Measurements from ENCODE around the gene RABGGTB. TPM values are rescaled to one million over a fixed set of nuclear protein-coding genes. Genes with fewer than 3 reads are reported as not detected.
"Not testable (repeated sequence)": the region's sequence is repeated elsewhere in the genome, so short reads cannot be mapped to it uniquely, and the experiment has no call there.

RABGGTB gene
- total and polyA plus RNA-seq, 4 donors: 60.7 to 99.9 (median 68.1) TPM

GRCh38 chr1:75770761-75771160 is 15.3 kb upstream of the RABGGTB start:
- no peaks in the 10 kb centered on the region for H3K9me3 ChIP-seq (ENCODE audit: control insufficient read depth in 4 of 4, insufficient read depth in 3 of 4, low read length in 3 of 4)
- no peaks in the 10 kb centered on the region for H3K36me3 ChIP-seq (ENCODE audit: control insufficient read depth in 4 of 4, insufficient read depth in 4 of 4, low read length in 4 of 4)
- no peak overlapping the region for H3K4me3 ChIP-seq
- H3K9ac ChIP-seq (ENCODE audit: insufficient read depth in 1 of 2, low read length in 2 of 2): no peak overlapping the region
- no peak for TF ChIP-seq CTCF (IDR thresholded peaks at IDR 0.05; ENCODE audit: control extremely low read depth, extremely low read depth)
- H3K27ac ChIP-seq (ENCODE audit: low read depth in 1 of 2, low read length in 1 of 2): no peak overlapping the region
- ATAC-seq (ENCODE audit: insufficient read depth, low FRiP score): no peak
- H3K4me1 ChIP-seq (ENCODE audit: control insufficient read depth in 5 of 5, insufficient read depth in 5 of 5, low read length in 5 of 5): no peaks in the 10 kb centered on the region
- H3K27me3 ChIP-seq (ENCODE audit: control insufficient read depth in 3 of 3, insufficient read depth in 3 of 3, low read length in 2 of 3): no peaks in the 10 kb centered on the region
- 65 to 76% methylated on average over 1 of the region's 1 CpG for WGBS, 2 donors
- no peak for DNase-seq

GRCh38 chr1:75771978-75772377 is 14.1 kb upstream of the RABGGTB start:
- no peak for ATAC-seq (ENCODE audit: insufficient read depth, low FRiP score)
- no peaks in the 10 kb centered on the region for H3K4me1 ChIP-seq (ENCODE audit: control insufficient read depth in 5 of 5, insufficient read depth in 5 of 5, low read length in 5 of 5)
- H3K27me3 ChIP-seq (ENCODE audit: control insufficient read depth in 3 of 3, insufficient read depth in 3 of 3, low read length in 2 of 3): no peaks in the 10 kb centered on the region
- H3K36me3 ChIP-seq (ENCODE audit: control insufficient read depth in 4 of 4, insufficient read depth in 4 of 4, low read length in 4 of 4): no peaks in the 10 kb centered on the region
- no peak for DNase-seq
- no peak overlapping the region for H3K9ac ChIP-seq (ENCODE audit: insufficient read depth in 1 of 2, low read length in 2 of 2)
- H3K27ac ChIP-seq (ENCODE audit: low read depth in 1 of 2, low read length in 1 of 2): no peak overlapping the region
- no peak overlapping the region for H3K4me3 ChIP-seq
- TF ChIP-seq CTCF (IDR thresholded peaks at IDR 0.05; ENCODE audit: control extremely low read depth, extremely low read depth): no peak
- peaks cover 0 to 2% (median 0%) of the 10 kb centered on the region in 4 donors for H3K9me3 ChIP-seq (ENCODE audit: control insufficient read depth in 4 of 4, insufficient read depth in 3 of 4, low read length in 3 of 4)
- WGBS, 2 donors: 82 to 83% methylated on average over 3 of the region's 3 CpGs

GRCh38 chr1:75777812-75778211 is 8.2 kb upstream of the RABGGTB start:
- not testable (repeated sequence) for ATAC-seq (ENCODE audit: insufficient read depth, low FRiP score); DNase-seq; H3K4me3 ChIP-seq

GRCh38 chr1:75778694-75779093 is 7.4 kb upstream of the RABGGTB start:
- not testable (repeated sequence) for H3K4me3 ChIP-seq
- WGBS, 2 donors: 93 to 94% methylated on average over 5 of the region's 5 CpGs

More at GRCh38 chr1:75777812-75778211, 8.2 kb upstream of the RABGGTB start:
- 84 to 85% methylated on average over 4 of the region's 4 CpGs for WGBS, 2 donors
- not testable (repeated sequence) for H3K36me3 ChIP-seq (ENCODE audit: control insufficient read depth in 4 of 4, insufficient read depth in 4 of 4, low read length in 4 of 4); H3K27ac ChIP-seq (ENCODE audit: low read depth in 1 of 2, low read length in 1 of 2); H3K27me3 ChIP-seq (ENCODE audit: control insufficient read depth in 3 of 3, insufficient read depth in 3 of 3, low read length in 2 of 3); H3K9ac ChIP-seq (ENCODE audit: insufficient read depth in 1 of 2, low read length in 2 of 2); H3K4me1 ChIP-seq (ENCODE audit: control insufficient read depth in 5 of 5, insufficient read depth in 5 of 5, low read length in 5 of 5); H3K9me3 ChIP-seq (ENCODE audit: control insufficient read depth in 4 of 4, insufficient read depth in 3 of 4, low read length in 3 of 4)

GRCh38 chr1:75780183-75780582 is 5.9 kb upstream of the RABGGTB start:
- H3K36me3 ChIP-seq (ENCODE audit: control insufficient read depth in 4 of 4, insufficient read depth in 4 of 4, low read length in 4 of 4); ATAC-seq (ENCODE audit: insufficient read depth, low FRiP score); H3K27me3 ChIP-seq (ENCODE audit: control insufficient read depth in 3 of 3, insufficient read depth in 3 of 3, low read length in 2 of 3); H3K4me3 ChIP-seq; DNase-seq; H3K9me3 ChIP-seq (ENCODE audit: control insufficient read depth in 4 of 4, insufficient read depth in 3 of 4, low read length in 3 of 4); H3K27ac ChIP-seq (ENCODE audit: low read depth in 1 of 2, low read length in 1 of 2); H3K4me1 ChIP-seq (ENCODE audit: control insufficient read depth in 5 of 5, insufficient read depth in 5 of 5, low read length in 5 of 5); H3K9ac ChIP-seq (ENCODE audit: insufficient read depth in 1 of 2, low read length in 2 of 2): not testable (repeated sequence)
- WGBS, 2 donors: 71 to 78% methylated on average over 4 of the region's 4 CpGs

More at GRCh38 chr1:75778694-75779093, 7.4 kb upstream of the RABGGTB start:
- not testable (repeated sequence) for H3K9me3 ChIP-seq (ENCODE audit: control insufficient read depth in 4 of 4, insufficient read depth in 3 of 4, low read length in 3 of 4); ATAC-seq (ENCODE audit: insufficient read depth, low FRiP score); H3K36me3 ChIP-seq (ENCODE audit: control insufficient read depth in 4 of 4, insufficient read depth in 4 of 4, low read length in 4 of 4); H3K27ac ChIP-seq (ENCODE audit: low read depth in 1 of 2, low read length in 1 of 2); H3K27me3 ChIP-seq (ENCODE audit: control insufficient read depth in 3 of 3, insufficient read depth in 3 of 3, low read length in 2 of 3); DNase-seq; H3K9ac ChIP-seq (ENCODE audit: insufficient read depth in 1 of 2, low read length in 2 of 2); H3K4me1 ChIP-seq (ENCODE audit: control insufficient read depth in 5 of 5, insufficient read depth in 5 of 5, low read length in 5 of 5)

GRCh38 chr1:75783920-75784319 is 2.1 kb upstream of the RABGGTB start:
- not testable (repeated sequence) for DNase-seq; H3K27me3 ChIP-seq (ENCODE audit: control insufficient read depth in 3 of 3, insufficient read depth in 3 of 3, low read length in 2 of 3); H3K9ac ChIP-seq (ENCODE audit: insufficient read depth in 1 of 2, low read length in 2 of 2); H3K4me3 ChIP-seq; H3K9me3 ChIP-seq (ENCODE audit: control insufficient read depth in 4 of 4, insufficient read depth in 3 of 4, low read length in 3 of 4); H3K27ac ChIP-seq (ENCODE audit: low read depth in 1 of 2, low read length in 1 of 2); ATAC-seq (ENCODE audit: insufficient read depth, low FRiP score)
- WGBS, 2 donors: 88 to 99% methylated on average over 4 of the region's 4 CpGs
- peaks cover 0 to 15% (median 1%) of the 10 kb centered on the region in 4 donors for H3K36me3 ChIP-seq (ENCODE audit: control insufficient read depth in 4 of 4, insufficient read depth in 4 of 4, low read length in 4 of 4)
- peaks cover 0 to 24% (median 5%) of the 10 kb centered on the region in 5 donors for H3K4me1 ChIP-seq (ENCODE audit: control insufficient read depth in 5 of 5, insufficient read depth in 5 of 5, low read length in 5 of 5)

All from lung (tissue), 12 donors.